Bronchial epithelial cell (primary cell): Measurements from ENCODE around the gene MAST4. TPM values are rescaled to one million over a fixed set of nuclear protein-coding genes. Genes with fewer than 3 reads are reported as not detected.

ENCODE experiments used
- DNase-seq: peaks from one replicate; pipeline ENCODE4 v3.0.0-alpha.2; 2010; ENCODE audit warnings: low read depth
- FAIRE-seq: peaks from 2 replicates; lab custom pipeline; 2011; peaks lifted over from hg19 to GRCh38; lab: Jason Lieb, UNC
- H3K27me3 ChIP-seq: 2 replicates; pipeline ENCODE4 v1.5.1; 2011; ENCODE audit warnings: low read length; ENCODE audit not compliant: control insufficient read depth, insufficient read depth
- H3K36me3 ChIP-seq: 2 replicates; pipeline ENCODE4 v1.5.1; 2011; ENCODE audit warnings: low read length; ENCODE audit not compliant: control insufficient read depth, insufficient read depth
- H3K4me3 ChIP-seq: 2 replicates; pipeline ENCODE4 v1.5.1; 2011; ENCODE audit warnings: mild to moderate bottlenecking, low read depth, low read length, control low read depth
- total RNA-seq: library from RNA; depleted of rRNA; stranded (reverse); fragments of >200 nt; gene quantifications from 2 replicates; pipeline ENCODE4 v1.2.1, GENCODE V29; 2014
- TF ChIP-seq, protein P1 (sequence below): IDR thresholded peaks from 2 replicates; pipeline ENCODE4 v1.5.1; 2011; ENCODE audit warnings: mild to moderate bottlenecking, moderate library complexity, low read length, control low read depth, inconsistent platforms; ENCODE audit not compliant: insufficient read depth, severe bottlenecking

MAST4 gene
- total RNA-seq, 1 donor from 2014 or later: 10.3 TPM

DNA sequence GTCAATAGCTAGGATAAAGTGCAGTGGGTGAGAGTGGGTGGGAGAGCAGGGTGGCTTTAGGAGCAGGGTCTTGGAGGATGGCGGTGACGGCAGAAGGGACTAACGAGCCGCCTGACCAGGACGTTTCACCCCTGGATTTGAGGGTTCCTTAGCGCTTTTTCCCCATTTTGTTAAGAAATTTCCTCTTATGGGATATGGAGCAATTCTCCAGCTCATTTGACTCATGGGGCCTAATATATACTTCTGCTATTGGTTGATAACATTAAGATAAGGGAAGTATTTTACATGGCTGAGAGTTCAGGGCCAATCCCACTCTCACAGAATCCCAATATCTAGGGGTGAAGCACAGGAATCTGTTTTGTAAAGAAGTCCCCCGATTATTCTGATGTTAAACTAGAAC lies 582.8 kb downstream of the MAST4 start:
- Histone ChIP-seq H3K4me3 (no peak overlapping the region), H3K36me3 (no peaks in the 10 kb centered on the region), H3K27me3 (no peaks in the 10 kb centered on the region)
- DNase-seq: no peak
- TF ChIP-seq, protein P1, sequence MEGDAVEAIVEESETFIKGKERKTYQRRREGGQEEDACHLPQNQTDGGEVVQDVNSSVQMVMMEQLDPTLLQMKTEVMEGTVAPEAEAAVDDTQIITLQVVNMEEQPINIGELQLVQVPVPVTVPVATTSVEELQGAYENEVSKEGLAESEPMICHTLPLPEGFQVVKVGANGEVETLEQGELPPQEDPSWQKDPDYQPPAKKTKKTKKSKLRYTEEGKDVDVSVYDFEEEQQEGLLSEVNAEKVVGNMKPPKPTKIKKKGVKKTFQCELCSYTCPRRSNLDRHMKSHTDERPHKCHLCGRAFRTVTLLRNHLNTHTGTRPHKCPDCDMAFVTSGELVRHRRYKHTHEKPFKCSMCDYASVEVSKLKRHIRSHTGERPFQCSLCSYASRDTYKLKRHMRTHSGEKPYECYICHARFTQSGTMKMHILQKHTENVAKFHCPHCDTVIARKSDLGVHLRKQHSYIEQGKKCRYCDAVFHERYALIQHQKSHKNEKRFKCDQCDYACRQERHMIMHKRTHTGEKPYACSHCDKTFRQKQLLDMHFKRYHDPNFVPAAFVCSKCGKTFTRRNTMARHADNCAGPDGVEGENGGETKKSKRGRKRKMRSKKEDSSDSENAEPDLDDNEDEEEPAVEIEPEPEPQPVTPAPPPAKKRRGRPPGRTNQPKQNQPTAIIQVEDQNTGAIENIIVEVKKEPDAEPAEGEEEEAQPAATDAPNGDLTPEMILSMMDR: no peak
- FAIRE-seq: no peak

DNA sequence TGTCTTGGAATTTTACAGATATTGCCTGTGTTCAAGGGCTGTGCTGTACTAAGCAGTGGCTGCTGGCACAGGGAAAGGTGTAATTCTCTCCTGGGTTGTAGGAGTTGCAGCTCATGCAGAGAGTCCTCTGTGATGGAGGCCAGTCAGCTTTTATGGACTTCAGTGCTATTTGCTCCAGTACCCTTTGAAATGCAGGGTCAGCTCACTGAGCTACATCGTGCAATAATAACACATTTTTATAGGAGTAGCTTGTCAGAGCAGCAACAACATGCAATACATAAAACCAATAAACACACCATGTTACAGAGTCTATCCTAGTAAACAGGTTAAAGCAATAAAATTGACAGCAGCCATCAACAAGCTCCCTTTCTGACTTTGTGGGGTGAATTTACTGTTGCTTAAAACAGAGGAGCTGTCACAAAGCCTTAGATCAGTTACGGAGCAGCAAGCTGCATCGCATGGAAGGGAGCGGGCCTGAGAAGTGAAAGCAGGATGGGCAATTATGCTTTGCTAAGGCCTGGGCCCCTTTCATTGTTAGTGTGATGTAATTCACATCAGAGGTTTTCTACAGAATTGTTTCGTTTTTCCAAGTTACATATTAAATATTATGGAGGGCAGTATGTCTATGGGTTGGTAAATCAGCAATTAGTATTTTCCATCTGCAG lies 583.6 kb downstream of the MAST4 start:
- Histone ChIP-seq H3K36me3 (no peaks in the 10 kb centered on the region), H3K4me3 (no peak overlapping the region), H3K27me3 (no peaks in the 10 kb centered on the region)
- FAIRE-seq (no peak), DNase-seq (no peak)
- TF ChIP-seq, protein P1: no peak

DNA sequence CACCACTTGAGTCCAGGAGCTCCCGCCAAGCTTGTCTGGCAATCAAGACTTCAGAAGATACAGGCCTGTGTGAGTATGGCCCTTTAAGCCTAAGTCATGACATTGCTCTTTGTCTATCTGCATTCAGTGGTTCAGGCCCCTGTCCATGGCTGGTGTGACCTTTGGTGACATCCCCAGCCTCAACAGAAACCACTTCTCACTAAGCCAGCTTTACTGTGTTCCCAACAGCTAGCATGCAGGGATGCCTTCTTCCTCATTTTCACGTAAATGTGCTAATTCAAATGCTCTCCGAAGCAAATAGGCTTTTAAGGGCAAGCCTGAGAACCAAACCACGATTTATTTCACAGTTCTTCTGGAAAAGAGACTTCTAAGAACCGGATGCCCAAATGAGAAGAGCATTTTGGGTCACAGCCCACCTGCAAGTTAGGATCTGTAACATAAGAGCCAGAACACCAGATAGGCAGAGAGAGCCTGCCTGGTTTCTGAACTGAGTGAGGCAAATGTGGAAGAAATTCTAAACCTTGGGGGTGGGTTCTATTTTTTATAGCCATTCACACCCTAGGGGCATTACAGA lies 585.5 kb downstream of the MAST4 start:
- no peaks in the 10 kb centered on the region for H3K36me3 ChIP-seq
- no peaks in the 10 kb centered on the region for H3K27me3 ChIP-seq
- no peak for FAIRE-seq

DNA sequence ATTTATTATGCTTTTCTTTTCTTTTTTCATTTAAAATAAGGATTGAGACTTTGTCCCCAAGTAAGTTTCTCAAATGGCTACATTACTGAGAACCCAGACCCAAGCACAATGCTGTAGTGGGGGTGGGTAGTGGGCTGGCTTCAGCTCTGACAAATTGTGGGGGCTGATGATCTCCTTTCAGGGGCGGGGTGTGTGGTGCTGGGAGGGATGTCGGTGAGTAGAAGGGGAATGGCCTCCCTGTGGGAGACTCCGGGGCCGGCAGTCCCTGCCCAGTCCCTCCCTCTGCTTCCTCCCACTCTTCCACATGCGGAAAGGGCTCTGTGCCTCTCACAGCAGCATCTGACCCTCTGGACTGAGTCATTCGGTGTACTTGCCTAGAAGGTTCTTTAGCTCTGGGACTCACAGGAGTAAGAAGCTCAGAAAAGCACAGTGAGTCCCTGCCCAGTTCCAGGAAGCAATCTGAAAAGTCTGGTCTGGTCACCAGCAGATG lies 586.2 kb downstream of the MAST4 start:
- Histone ChIP-seq H3K36me3 (no peaks in the 10 kb centered on the region), H3K27me3 (no peaks in the 10 kb centered on the region), H3K4me3 (no peak overlapping the region)
- peak; percentile 7 for FAIRE-seq
- peak; percentile 70 for DNase-seq
- TF ChIP-seq, protein P1: no peak

More for the DNA sequence above, 585.5 kb downstream of the MAST4 start:
- DNase-seq: no peak
- TF ChIP-seq, protein P1: no peak
- H3K4me3 ChIP-seq: no peak overlapping the region

DNA sequence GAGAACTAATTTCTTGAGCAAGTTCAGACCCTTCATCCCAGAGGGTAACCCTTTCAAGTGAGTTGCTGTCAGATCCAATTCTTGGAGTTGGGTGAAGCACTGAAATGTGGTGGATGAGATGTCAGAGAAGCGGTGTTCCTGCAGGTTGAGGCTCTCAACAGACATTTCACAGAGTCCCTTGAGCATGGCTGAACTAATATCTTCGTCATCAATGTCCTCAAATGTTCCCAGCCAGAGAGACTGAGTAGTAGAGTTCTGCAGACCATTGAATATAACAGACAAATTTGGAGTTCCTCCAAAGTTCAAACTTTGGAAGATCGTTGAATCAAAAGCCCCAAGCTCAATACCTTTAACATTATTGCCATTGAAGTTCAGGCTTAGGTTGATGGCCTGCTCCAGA lies 587.7 kb downstream of the MAST4 start:
- no peak for FAIRE-seq
- no peak for DNase-seq
- Histone ChIP-seq H3K27me3 (no peaks in the 10 kb centered on the region), H3K36me3 (no peaks in the 10 kb centered on the region), H3K4me3 (no peak overlapping the region)
- TF ChIP-seq, protein P1: no peak
